Ishikawa (cell line): ENCODE measurements around the gene LPAR3.

Experiments used
- CEBPB ChIP-seq: IDR thresholded peaks from 2 replicates; pipeline ENCODE4 v1.6.1; 2012
- CREB1 ChIP-seq: IDR thresholded peaks from 2 replicates; pipeline ENCODE4 v1.6.1; 2012; ENCODE audit warnings: low read depth
- EGR1 ChIP-seq: IDR thresholded peaks from 2 replicates; pipeline ENCODE4 v1.6.1; 2012
- EP300 ChIP-seq: IDR thresholded peaks from 2 replicates; pipeline ENCODE4 v1.6.1; 2012; ENCODE audit warnings: borderline replicate concordance
- FOXM1 ChIP-seq: IDR thresholded peaks from 2 replicates; pipeline ENCODE4 v1.6.1; 2012; ENCODE audit warnings: low read depth, borderline replicate concordance
- MAX ChIP-seq: IDR thresholded peaks from 2 replicates; pipeline ENCODE4 v1.6.1; 2012
- NFIC ChIP-seq: IDR thresholded peaks from 2 replicates; pipeline ENCODE4 v1.6.1; 2012
- RAD21 ChIP-seq: IDR thresholded peaks from 2 replicates; pipeline ENCODE4 v1.6.1; 2012; ENCODE audit warnings: low read depth
- REST ChIP-seq: IDR thresholded peaks from 2 replicates; pipeline ENCODE4 v1.6.1; 2012; ENCODE audit warnings: low read depth, mild to moderate bottlenecking
- TAF1 ChIP-seq: IDR thresholded peaks from 2 replicates; pipeline ENCODE4 v1.6.1; 2012; ENCODE audit warnings: low read depth, mild to moderate bottlenecking
- TCF12 ChIP-seq: IDR thresholded peaks from 2 replicates; pipeline ENCODE4 v1.6.1; 2012; ENCODE audit warnings: low read depth
- TEAD4 ChIP-seq: IDR thresholded peaks from 2 replicates; pipeline ENCODE4 v1.6.1; 2012
- USF1 ChIP-seq: IDR thresholded peaks from 2 replicates; pipeline ENCODE4 v1.6.1; 2012
- YY1 ChIP-seq: IDR thresholded peaks from 2 replicates; pipeline ENCODE4 v1.6.1; 2012; ENCODE audit warnings: low read depth
- ZBTB7A ChIP-seq: IDR thresholded peaks from 2 replicates; pipeline ENCODE4 v1.6.1; 2012; ENCODE audit warnings: low read depth

Gene LPAR3

GRCh38 chr1:84775535-84775920 is 117.5 kb downstream of the LPAR3 start:
- TF ChIP-seq EGR1 (no peak), RAD21 (no peak), NFIC (no peak), FOXM1 (no peak), MAX (no peak), CREB1 (no peak), USF1 (no peak), YY1 (no peak), ZBTB7A (no peak), EP300 (no peak), TEAD4 (no peak), TAF1 (no peak), TCF12 (no peak), CEBPB (no peak), REST (no peak)

- TF ChIP-seq TCF12 (0 out of 2 replicates have a peak, but pooled peaks have one; percentile 44), FOXM1 (no peak)
Measured at GRCh38 chr1:84774669-84775534, 118.1 kb downstream of the LPAR3 start.

- TF ChIP-seq EGR1 (no peak), TAF1 (no peak)
Measured at GRCh38 chr1:84773933-84774497, 119.0 kb downstream of the LPAR3 start.

GRCh38 chr1:84773195-84773594 is 119.8 kb downstream of the LPAR3 start:
- TF ChIP-seq TEAD4 (no peak), ZBTB7A (no peak), YY1 (no peak), NFIC (no peak), RAD21 (no peak), USF1 (no peak)

GRCh38 chr1:84772428-84772943 is 120.5 kb downstream of the LPAR3 start:
- TF ChIP-seq NFIC (peak; percentile 31; the same call in 1 of the 2 replicates), RAD21 (peak; percentile 89), CREB1 (no peak)

- no peak for TF ChIP-seq TAF1
- TF ChIP-seq USF1: no peak
- no peak for TF ChIP-seq EGR1
- no peak for TF ChIP-seq CEBPB
- no peak for TF ChIP-seq RAD21
- no peak for TF ChIP-seq CREB1
- TF ChIP-seq TCF12: no peak
- TF ChIP-seq EP300: no peak
- TF ChIP-seq REST: no peak
- TF ChIP-seq FOXM1: no peak
- TF ChIP-seq NFIC: no peak
- no peak for TF ChIP-seq ZBTB7A
- TF ChIP-seq MAX: no peak
- no peak for TF ChIP-seq YY1
- TF ChIP-seq TEAD4: no peak
Measured at GRCh38 chr1:84771895-84772294, 121.1 kb downstream of the LPAR3 start.
